BJ (cell line): ENCODE measurements around the gene BMP2K. TPM values are rescaled to one million over a fixed set of nuclear protein-coding genes. Genes with fewer than 3 reads are reported as not detected.

Source experiments
- CTCF ChIA-PET: fragments of 350-600 bp; formaldehyde crosslinking; extraction: SDS; loops from one replicate; lab custom pipeline; 2021; ENCODE audit warnings: antibody characterized with exemption, inconsistent platforms; lab: Yijun Ruan, JAX
- POLR2A ChIA-PET: fragments of 300-600 bp; sonication (Branson Sonifier 250); formaldehyde crosslinking; extraction: SDS; loops from one replicate; lab custom pipeline; 2021; ENCODE audit warnings: antibody characterized with exemption; lab: Charles Lee
- DNase-seq: peaks from one replicate; pipeline ENCODE4 v3.0.0-alpha.2; 2011; ENCODE audit warnings: low read depth
- H3K27me3 ChIP-seq: 2 replicates; pipeline ENCODE4 v1.6.0; 2011; ENCODE audit warnings: low read length; ENCODE audit not compliant: control insufficient read depth, insufficient read depth
- H3K36me3 ChIP-seq: 2 replicates; pipeline ENCODE4 v1.5.1; 2011; ENCODE audit warnings: low read length; ENCODE audit not compliant: control insufficient read depth, insufficient read depth
- H3K4me3 ChIP-seq: 2 replicates; pipeline ENCODE4 v1.5.1; 2011; ENCODE audit warnings: low read depth, mild to moderate bottlenecking, control low read depth, low read length
- polyA plus RNA-seq: library from polyadenylated mRNA; depleted of rRNA; stranded (reverse); fragments of >200 nt; gene quantifications from 2 replicates; pipeline ENCODE4 v1.2.3, GENCODE V29; 2011
- TF ChIP-seq, protein P1 (sequence below): IDR thresholded peaks from 2 replicates; pipeline ENCODE4 v1.5.1; 2011; ENCODE audit warnings: low read depth, mild to moderate bottlenecking, control low read depth, inconsistent platforms, low read length, moderate library complexity; ENCODE audit not compliant: insufficient read depth

BMP2K gene
- polyA plus RNA-seq, 1 experiment, result 19.3 TPM

GRCh38 chr4:78767350-78767749, 8.8 kb upstream of the BMP2K start:
- ChIA-PET CTCF (no interaction called here), POLR2A (no interaction called here)
- no peak overlapping the region for H3K4me3 ChIP-seq
- no peak for DNase-seq
- H3K36me3 ChIP-seq, result no peaks in the 10 kb centered on the region
- no peaks in the 10 kb centered on the region for H3K27me3 ChIP-seq
- TF ChIP-seq, protein P1, sequence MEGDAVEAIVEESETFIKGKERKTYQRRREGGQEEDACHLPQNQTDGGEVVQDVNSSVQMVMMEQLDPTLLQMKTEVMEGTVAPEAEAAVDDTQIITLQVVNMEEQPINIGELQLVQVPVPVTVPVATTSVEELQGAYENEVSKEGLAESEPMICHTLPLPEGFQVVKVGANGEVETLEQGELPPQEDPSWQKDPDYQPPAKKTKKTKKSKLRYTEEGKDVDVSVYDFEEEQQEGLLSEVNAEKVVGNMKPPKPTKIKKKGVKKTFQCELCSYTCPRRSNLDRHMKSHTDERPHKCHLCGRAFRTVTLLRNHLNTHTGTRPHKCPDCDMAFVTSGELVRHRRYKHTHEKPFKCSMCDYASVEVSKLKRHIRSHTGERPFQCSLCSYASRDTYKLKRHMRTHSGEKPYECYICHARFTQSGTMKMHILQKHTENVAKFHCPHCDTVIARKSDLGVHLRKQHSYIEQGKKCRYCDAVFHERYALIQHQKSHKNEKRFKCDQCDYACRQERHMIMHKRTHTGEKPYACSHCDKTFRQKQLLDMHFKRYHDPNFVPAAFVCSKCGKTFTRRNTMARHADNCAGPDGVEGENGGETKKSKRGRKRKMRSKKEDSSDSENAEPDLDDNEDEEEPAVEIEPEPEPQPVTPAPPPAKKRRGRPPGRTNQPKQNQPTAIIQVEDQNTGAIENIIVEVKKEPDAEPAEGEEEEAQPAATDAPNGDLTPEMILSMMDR, result no peak

- CTCF ChIA-PET, result no interaction called here
- DNase-seq, result no peak
- Histone ChIP-seq H3K36me3 (no peaks in the 10 kb centered on the region), H3K27me3 (no peaks in the 10 kb centered on the region), H3K4me3 (no peak overlapping the region)
- TF ChIP-seq, protein P1, result no peak
- POLR2A ChIA-PET, result no interaction called here
Observed at GRCh38 chr4:78768452-78769180, 7.5 kb upstream of the BMP2K start.

DNA sequence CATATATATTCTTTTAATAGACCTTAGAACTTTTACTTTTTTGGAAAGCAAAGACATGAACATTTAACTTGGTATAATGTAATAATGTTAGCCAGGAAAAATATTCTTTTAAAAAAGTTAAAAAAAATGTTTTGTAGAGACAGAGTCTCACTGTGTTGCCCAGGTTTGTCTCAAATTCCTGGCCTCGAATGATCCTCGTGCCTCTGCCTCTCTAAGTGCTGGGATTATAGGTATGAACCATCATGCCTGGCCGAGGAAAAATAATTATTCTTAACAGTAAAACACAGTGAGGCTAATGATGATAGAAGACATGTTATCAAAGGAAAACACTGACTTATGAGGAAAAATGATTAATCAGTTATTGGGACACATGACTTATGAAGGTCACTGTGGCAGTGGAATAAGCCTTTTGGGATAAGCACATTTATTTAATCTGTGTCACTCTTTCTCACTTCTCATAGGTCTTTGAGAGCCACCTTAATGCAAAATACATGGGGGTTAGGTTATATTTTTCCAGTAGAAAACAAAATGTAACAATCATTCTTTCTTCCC, 6.0 kb upstream of the BMP2K start:
- Histone ChIP-seq H3K27me3 (no peaks in the 10 kb centered on the region), H3K4me3 (no peak overlapping the region), H3K36me3 (no peaks in the 10 kb centered on the region)
- TF ChIP-seq, protein P1, result no peak
- POLR2A ChIA-PET, result no interaction called here
- no peak for DNase-seq
- CTCF ChIA-PET, result interaction anchor here (1.0 to 1.6 kb wide), 2 partner anchors 10 to 18 kb away, joined by 3 read pairs; no protein-coding TSS in a partner anchor

GRCh38 chr4:78772526-78773091, 3.5 kb upstream of the BMP2K start:
- no peaks in the 10 kb centered on the region for H3K27me3 ChIP-seq
- ChIA-PET CTCF (no interaction called here), POLR2A (no interaction called here)
- H3K4me3 ChIP-seq, result no peak overlapping the region
- TF ChIP-seq, protein P1, result no peak
- H3K36me3 ChIP-seq, result no peaks in the 10 kb centered on the region
- no peak for DNase-seq

GRCh38 chr4:78774417-78774816, 1.7 kb upstream of the BMP2K start:
- H3K4me3 ChIP-seq, result no peak overlapping the region
- TF ChIP-seq, protein P1, result no peak
- H3K36me3 ChIP-seq, result no peaks in the 10 kb centered on the region
- H3K27me3 ChIP-seq, result no peaks in the 10 kb centered on the region
- CTCF ChIA-PET, result no interaction called here
- POLR2A ChIA-PET, result no interaction called here
- no peak for DNase-seq
